ENCODE results near the gene ANO2. TPM values are rescaled to one million over a fixed set of nuclear protein-coding genes. Genes with fewer than 3 reads are reported as not detected.

ANO2 gene
- total and polyA plus RNA-seq, 2 experiments from 2014 or later, result 2.3 to 4.6 TPM

DNA sequence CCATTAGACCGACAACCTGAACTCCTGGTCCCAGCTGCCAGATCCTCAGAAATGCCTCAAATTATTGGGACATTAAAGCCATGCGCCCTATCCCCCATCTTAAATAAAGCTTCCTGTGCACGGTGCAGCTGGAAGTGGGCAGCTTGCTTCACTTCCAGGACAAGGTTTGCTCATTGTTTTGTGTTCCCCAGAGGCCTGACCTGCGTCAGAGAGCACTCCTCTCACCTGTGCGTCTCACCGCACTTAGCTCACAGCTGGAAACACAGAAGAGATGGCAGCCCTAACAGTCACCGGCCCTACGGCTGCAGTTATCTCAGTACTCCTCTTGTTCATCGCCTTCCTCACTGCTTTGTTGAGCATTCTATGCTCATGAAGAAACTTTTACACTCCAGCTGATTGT lies 135.5 kb downstream of the ANO2 start:
- TF ChIP-seq, protein P1, sequence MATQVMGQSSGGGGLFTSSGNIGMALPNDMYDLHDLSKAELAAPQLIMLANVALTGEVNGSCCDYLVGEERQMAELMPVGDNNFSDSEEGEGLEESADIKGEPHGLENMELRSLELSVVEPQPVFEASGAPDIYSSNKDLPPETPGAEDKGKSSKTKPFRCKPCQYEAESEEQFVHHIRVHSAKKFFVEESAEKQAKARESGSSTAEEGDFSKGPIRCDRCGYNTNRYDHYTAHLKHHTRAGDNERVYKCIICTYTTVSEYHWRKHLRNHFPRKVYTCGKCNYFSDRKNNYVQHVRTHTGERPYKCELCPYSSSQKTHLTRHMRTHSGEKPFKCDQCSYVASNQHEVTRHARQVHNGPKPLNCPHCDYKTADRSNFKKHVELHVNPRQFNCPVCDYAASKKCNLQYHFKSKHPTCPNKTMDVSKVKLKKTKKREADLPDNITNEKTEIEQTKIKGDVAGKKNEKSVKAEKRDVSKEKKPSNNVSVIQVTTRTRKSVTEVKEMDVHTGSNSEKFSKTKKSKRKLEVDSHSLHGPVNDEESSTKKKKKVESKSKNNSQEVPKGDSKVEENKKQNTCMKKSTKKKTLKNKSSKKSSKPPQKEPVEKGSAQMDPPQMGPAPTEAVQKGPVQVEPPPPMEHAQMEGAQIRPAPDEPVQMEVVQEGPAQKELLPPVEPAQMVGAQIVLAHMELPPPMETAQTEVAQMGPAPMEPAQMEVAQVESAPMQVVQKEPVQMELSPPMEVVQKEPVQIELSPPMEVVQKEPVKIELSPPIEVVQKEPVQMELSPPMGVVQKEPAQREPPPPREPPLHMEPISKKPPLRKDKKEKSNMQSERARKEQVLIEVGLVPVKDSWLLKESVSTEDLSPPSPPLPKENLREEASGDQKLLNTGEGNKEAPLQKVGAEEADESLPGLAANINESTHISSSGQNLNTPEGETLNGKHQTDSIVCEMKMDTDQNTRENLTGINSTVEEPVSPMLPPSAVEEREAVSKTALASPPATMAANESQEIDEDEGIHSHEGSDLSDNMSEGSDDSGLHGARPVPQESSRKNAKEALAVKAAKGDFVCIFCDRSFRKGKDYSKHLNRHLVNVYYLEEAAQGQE (IDR thresholded peaks at IDR 0.05; ENCODE audit: unreplicated experiment), result no peak
- no peak for TF ChIP-seq JUNB (IDR thresholded peaks at IDR 0.05; ENCODE audit: unreplicated experiment)
- no peak for TF ChIP-seq ZNF331 (CRISPR knock-in tag; IDR thresholded peaks at IDR 0.05; ENCODE audit: low read depth)
- TF ChIP-seq EZH2phosphoT487 (IDR thresholded peaks at IDR 0.05; ENCODE audit: unreplicated experiment), result no peak
- TF ChIP-seq, protein P2, sequence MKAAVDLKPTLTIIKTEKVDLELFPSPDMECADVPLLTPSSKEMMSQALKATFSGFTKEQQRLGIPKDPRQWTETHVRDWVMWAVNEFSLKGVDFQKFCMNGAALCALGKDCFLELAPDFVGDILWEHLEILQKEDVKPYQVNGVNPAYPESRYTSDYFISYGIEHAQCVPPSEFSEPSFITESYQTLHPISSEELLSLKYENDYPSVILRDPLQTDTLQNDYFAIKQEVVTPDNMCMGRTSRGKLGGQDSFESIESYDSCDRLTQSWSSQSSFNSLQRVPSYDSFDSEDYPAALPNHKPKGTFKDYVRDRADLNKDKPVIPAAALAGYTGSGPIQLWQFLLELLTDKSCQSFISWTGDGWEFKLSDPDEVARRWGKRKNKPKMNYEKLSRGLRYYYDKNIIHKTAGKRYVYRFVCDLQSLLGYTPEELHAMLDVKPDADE (IDR thresholded peaks at IDR 0.05), result no peak
- TF ChIP-seq NANOG (IDR thresholded peaks at IDR 0.05; ENCODE audit: borderline replicate concordance), result no peak
- no peak for TF ChIP-seq CREB1 (CRISPR knock-in tag; IDR thresholded peaks at IDR 0.05; ENCODE audit: low read depth)
- no peak for TF ChIP-seq EZH2 (IDR thresholded peaks at IDR 0.05; ENCODE audit: low read depth, unreplicated experiment)
- TF ChIP-seq, protein P3, sequence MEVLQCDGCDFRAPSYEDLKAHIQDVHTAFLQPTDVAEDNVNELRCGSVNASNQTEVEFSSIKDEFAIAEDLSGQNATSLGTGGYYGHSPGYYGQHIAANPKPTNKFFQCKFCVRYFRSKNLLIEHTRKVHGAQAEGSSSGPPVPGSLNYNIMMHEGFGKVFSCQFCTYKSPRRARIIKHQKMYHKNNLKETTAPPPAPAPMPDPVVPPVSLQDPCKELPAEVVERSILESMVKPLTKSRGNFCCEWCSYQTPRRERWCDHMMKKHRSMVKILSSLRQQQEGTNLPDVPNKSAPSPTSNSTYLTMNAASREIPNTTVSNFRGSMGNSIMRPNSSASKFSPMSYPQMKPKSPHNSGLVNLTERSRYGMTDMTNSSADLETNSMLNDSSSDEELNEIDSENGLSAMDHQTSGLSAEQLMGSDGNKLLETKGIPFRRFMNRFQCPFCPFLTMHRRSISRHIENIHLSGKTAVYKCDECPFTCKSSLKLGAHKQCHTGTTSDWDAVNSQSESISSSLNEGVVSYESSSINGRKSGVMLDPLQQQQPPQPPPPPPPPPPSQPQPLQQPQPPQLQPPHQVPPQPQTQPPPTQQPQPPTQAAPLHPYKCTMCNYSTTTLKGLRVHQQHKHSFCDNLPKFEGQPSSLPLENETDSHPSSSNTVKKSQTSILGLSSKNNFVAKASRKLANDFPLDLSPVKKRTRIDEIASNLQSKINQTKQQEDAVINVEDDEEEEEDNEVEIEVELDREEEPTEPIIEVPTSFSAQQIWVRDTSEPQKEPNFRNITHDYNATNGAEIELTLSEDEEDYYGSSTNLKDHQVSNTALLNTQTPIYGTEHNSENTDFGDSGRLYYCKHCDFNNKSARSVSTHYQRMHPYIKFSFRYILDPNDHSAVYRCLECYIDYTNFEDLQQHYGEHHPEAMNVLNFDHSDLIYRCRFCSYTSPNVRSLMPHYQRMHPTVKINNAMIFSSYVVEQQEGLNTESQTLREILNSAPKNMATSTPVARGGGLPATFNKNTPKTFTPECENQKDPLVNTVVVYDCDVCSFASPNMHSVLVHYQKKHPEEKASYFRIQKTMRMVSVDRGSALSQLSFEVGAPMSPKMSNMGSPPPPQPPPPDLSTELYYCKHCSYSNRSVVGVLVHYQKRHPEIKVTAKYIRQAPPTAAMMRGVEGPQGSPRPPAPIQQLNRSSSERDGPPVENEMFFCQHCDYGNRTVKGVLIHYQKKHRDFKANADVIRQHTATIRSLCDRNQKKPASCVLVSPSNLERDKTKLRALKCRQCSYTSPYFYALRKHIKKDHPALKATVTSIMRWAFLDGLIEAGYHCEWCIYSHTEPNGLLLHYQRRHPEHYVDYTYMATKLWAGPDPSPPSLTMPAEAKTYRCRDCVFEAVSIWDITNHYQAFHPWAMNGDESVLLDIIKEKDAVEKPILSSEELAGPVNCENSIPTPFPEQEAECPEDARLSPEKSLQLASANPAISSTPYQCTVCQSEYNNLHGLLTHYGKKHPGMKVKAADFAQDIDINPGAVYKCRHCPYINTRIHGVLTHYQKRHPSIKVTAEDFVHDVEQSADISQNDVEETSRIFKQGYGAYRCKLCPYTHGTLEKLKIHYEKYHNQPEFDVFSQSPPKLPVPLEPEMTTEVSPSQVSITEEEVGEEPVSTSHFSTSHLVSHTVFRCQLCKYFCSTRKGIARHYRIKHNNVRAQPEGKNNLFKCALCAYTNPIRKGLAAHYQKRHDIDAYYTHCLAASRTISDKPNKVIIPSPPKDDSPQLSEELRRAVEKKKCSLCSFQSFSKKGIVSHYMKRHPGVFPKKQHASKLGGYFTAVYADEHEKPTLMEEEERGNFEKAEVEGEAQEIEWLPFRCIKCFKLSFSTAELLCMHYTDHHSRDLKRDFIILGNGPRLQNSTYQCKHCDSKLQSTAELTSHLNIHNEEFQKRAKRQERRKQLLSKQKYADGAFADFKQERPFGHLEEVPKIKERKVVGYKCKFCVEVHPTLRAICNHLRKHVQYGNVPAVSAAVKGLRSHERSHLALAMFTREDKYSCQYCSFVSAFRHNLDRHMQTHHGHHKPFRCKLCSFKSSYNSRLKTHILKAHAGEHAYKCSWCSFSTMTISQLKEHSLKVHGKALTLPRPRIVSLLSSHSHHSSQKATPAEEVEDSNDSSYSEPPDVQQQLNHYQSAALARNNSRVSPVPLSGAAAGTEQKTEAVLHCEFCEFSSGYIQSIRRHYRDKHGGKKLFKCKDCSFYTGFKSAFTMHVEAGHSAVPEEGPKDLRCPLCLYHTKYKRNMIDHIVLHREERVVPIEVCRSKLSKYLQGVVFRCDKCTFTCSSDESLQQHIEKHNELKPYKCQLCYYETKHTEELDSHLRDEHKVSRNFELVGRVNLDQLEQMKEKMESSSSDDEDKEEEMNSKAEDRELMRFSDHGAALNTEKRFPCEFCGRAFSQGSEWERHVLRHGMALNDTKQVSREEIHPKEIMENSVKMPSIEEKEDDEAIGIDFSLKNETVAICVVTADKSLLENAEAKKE (CRISPR knock-in tag; IDR thresholded peaks at IDR 0.05), result no peak
- no peak for TF ChIP-seq POLR2AphosphoS5 (IDR thresholded peaks at IDR 0.05; ENCODE audit: low read depth)
- Histone ChIP-seq H3K79me2 (replicated peaks; ENCODE audit: insufficient read depth) (no peaks in the 10 kb centered on the region), H3K27ac (ENCODE audit: low read depth) (no peak overlapping the region), H3K36me3 (ENCODE audit: insufficient read depth) (no peaks in the 10 kb centered on the region), H3K9me2 (ENCODE audit: insufficient read depth) (0 out of 2 replicates have a peak, but pooled peaks cover 11% of the 10 kb centered on the region), H3F3A (replicated peaks; ENCODE audit: low read depth) (no peaks in the 10 kb centered on the region), H3K4me2 (no peak overlapping the region), H3K27me3 (ENCODE audit: insufficient read depth) (no peaks in the 10 kb centered on the region), H4K20me1 (replicated peaks; ENCODE audit: insufficient read depth) (no peaks in the 10 kb centered on the region), H3K4me3 (no peak overlapping the region), H2AFZ (no peak overlapping the region), H3K4me1 (ENCODE audit: insufficient read depth) (no peaks in the 10 kb centered on the region)
- no peaks in the 10 kb centered on the region; the same call in 2 of the 3 replicates for H3K9me3 Mint-ChIP-seq
- H3K27me3 Mint-ChIP-seq (ENCODE audit: insufficient read depth, low read depth, poor library complexity), result peaks cover 2% of the 10 kb centered on the region
- H3K4me1 Mint-ChIP-seq, result peaks cover 8% of the 10 kb centered on the region; the same call in 2 of the 3 replicates
- no peak overlapping the region for H3K4me3 Mint-ChIP-seq
- H3K36me3 Mint-ChIP-seq (ENCODE audit: low read depth), result no peaks in the 10 kb centered on the region; the same call in 2 of the 3 replicates
- ATAC-seq, result no peak
- DNase-seq (ENCODE audit: low spot score), result no peak
- H3K27ac Mint-ChIP-seq, result no peak overlapping the region

All from GM23338 (cell line).